HG03575 (cell line): ENCODE measurements around the gene IRF2.
A peak's percentile ranks its signal among the peaks of the same experiment; 100 is the strongest.

Experiments
- ATAC-seq: cut with Tn5 transposase; IDR thresholded peaks from one replicate; pipeline ENCODE4 v1.9.1; 2021; ENCODE audit not compliant: unreplicated experiment, insufficient number of reproducible peaks, low FRiP score; ENCODE audit errors: extremely low read depth

IRF2 gene

GRCh38 chr4:184439386-184439785, 35.0 kb downstream of the IRF2 start:
- ATAC-seq, result no peak

GRCh38 chr4:184438375-184438774, 36.0 kb downstream of the IRF2 start:
- ATAC-seq, result no peak

GRCh38 chr4:184437565-184438265, 36.6 kb downstream of the IRF2 start:
- no peak for ATAC-seq

GRCh38 chr4:184434501-184435066, 39.8 kb downstream of the IRF2 start:
- ATAC-seq, result no peak

- no peak for ATAC-seq
These were observed 40.3 kb downstream of the IRF2 start for GRCh38 chr4:184434021-184434420.

- ATAC-seq, result no peak
These were observed 41.0 kb downstream of the IRF2 start for GRCh38 chr4:184433258-184433892.

GRCh38 chr4:184432127-184432922, 42.0 kb downstream of the IRF2 start:
- no peak for ATAC-seq

GRCh38 chr4:184430163-184430562, 44.2 kb downstream of the IRF2 start:
- ATAC-seq, result no peak

- ATAC-seq, result no peak
These were observed 45.6 kb downstream of the IRF2 start for GRCh38 chr4:184428787-184429186.

GRCh38 chr4:184427687-184428086, 46.7 kb downstream of the IRF2 start:
- no peak for ATAC-seq

GRCh38 chr4:184427093-184427492, 47.3 kb downstream of the IRF2 start:
- no peak for ATAC-seq

- ATAC-seq, result no peak
These were observed 49.2 kb downstream of the IRF2 start for GRCh38 chr4:184424993-184425758.

GRCh38 chr4:184424279-184424678, 50.1 kb downstream of the IRF2 start:
- ATAC-seq, result no peak

- ATAC-seq, result no peak
These were observed 51.2 kb downstream of the IRF2 start for GRCh38 chr4:184423003-184423686.

- ATAC-seq, result no peak
These were observed 52.0 kb downstream of the IRF2 start for GRCh38 chr4:184422378-184422777.

GRCh38 chr4:184421533-184422155, 52.7 kb downstream of the IRF2 start:
- ATAC-seq, result no peak

GRCh38 chr4:184420881-184421416, 53.4 kb downstream of the IRF2 start:
- peak; percentile 36 for ATAC-seq

GRCh38 chr4:184420402-184420801, 53.9 kb downstream of the IRF2 start:
- ATAC-seq, result no peak
